NB4 (cell line): ENCODE results near the gene PDZD2.
"Not testable (repeated sequence)": the region's sequence is repeated elsewhere in the genome, so short reads cannot be mapped to it uniquely, and the experiment has no call there.

Source experiments
- DNase-seq: peaks from one replicate; pipeline ENCODE4 v3.0.0; 2010; ENCODE audit warnings: low read depth
- H3K4me3 ChIP-seq: one replicate; pipeline ENCODE4 v1.5.1; 2011; ENCODE audit warnings: mild to moderate bottlenecking, low read depth, low read length, moderate library complexity
- MYC ChIP-seq: IDR thresholded peaks from 2 replicates; pipeline ENCODE4 v1.6.1; 2011; ENCODE audit warnings: low read depth, low read length
- POLR2A ChIP-seq: IDR thresholded peaks from 2 replicates; pipeline ENCODE4 v1.6.1; 2011; ENCODE audit warnings: mild to moderate bottlenecking; ENCODE audit not compliant: insufficient read length; ENCODE audit errors: extremely low read depth
- TF ChIP-seq, protein P1 (sequence below): IDR thresholded peaks from one replicate; pipeline ENCODE4 v1.5.1; 2012; ENCODE audit warnings: low read depth, low read length
- TF ChIP-seq, protein P2 (sequence below): IDR thresholded peaks from 2 replicates; pipeline ENCODE4 v1.6.1; 2011; ENCODE audit warnings: low read depth, low read length

The PDZD2 gene

DNA sequence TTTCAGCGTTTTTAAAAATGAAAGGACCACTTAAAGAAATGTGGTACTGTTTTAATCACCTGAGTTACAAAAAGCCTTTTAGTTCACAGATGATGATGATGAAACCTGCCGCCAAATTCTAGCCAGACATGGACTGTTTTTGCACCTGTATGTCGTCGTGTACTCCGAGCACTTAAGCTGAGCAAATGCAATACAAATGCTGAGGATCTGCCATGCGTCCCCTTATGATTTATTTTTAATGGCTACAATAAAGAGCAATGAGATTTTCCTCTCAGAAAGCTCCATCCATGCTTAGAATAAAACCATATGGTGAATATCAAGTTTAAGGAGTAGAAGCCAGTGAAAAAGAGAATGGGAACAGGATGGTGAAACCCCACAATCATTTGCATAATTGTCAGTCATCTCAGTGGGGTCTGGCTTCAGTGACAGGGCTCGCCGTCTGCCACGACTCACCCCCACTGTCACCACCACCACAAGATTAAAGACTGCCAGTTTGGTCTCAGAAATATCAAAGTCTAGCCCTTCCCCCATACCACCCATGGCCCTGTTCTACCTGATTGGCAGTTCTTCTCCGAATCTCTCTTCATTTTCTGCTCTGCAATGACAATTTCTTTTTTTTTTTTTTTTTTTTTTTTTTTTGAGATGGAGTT lies 375.3 kb downstream of the PDZD2 start:
- no peak overlapping the region for H3K4me3 ChIP-seq
- peak; percentile 22 for DNase-seq
- TF ChIP-seq, protein P1, sequence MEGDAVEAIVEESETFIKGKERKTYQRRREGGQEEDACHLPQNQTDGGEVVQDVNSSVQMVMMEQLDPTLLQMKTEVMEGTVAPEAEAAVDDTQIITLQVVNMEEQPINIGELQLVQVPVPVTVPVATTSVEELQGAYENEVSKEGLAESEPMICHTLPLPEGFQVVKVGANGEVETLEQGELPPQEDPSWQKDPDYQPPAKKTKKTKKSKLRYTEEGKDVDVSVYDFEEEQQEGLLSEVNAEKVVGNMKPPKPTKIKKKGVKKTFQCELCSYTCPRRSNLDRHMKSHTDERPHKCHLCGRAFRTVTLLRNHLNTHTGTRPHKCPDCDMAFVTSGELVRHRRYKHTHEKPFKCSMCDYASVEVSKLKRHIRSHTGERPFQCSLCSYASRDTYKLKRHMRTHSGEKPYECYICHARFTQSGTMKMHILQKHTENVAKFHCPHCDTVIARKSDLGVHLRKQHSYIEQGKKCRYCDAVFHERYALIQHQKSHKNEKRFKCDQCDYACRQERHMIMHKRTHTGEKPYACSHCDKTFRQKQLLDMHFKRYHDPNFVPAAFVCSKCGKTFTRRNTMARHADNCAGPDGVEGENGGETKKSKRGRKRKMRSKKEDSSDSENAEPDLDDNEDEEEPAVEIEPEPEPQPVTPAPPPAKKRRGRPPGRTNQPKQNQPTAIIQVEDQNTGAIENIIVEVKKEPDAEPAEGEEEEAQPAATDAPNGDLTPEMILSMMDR: no peak
- TF ChIP-seq POLR2A (no peak), MYC (no peak)
- TF ChIP-seq, protein P2, sequence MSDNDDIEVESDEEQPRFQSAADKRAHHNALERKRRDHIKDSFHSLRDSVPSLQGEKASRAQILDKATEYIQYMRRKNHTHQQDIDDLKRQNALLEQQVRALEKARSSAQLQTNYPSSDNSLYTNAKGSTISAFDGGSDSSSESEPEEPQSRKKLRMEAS: no peak

DNA sequence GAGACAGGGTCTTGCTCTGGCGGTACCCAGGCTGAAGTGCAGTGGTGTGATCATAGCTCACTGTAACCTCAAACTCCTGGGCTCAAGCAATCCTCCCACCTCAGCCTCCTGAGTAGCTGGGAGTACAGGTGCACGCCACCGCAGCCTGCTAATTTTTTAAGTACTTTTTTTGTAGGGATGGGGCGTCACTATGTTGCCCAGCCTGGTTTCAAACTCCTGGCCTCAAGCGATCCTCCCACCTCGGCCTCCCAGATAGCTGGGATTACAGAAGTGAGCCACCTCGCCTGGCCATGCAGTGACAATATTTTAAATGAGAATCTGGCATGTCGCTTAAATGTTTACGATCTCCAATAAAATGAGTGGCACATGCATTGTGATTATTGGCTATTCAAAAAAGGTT lies 376.3 kb downstream of the PDZD2 start:
- H3K4me3 ChIP-seq, DNase-seq: not testable (repeated sequence)

DNA sequence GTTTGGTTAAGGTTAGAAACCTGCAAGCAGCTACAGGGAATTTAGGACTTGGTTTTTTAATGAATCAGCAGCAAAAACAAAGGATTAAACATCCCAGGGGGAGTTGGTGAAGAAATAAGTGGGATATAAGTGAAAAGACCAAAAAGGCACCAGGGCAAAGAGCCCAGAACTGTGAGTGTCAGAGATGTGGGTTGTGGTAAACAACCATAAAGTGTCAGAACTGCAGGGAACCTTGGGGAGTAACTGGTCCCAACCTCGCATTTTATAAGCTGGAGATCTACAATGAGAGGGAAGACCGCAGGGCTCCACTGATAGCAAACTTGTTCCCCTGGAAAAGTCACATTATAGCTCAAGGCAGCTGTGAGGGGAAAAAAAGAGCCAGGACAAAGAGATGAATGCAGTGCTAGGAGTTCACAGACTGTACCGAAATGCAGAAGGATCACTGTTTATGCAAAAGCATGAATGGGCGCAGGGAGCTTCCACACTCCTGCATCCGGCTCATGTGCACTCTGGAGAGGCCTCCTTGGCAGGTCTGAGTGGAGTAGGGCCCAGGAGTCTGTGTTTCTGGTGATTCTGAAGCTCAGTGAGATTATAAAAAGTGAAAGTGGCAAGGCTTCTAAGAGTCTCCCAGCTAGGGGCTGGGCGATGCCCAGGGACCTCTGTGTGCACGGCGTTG lies 378.9 kb downstream of the PDZD2 start:
- no peak overlapping the region for H3K4me3 ChIP-seq
- TF ChIP-seq, protein P1: no peak
- TF ChIP-seq POLR2A (no peak), MYC (no peak)
- TF ChIP-seq, protein P2: no peak
- no peak for DNase-seq

DNA sequence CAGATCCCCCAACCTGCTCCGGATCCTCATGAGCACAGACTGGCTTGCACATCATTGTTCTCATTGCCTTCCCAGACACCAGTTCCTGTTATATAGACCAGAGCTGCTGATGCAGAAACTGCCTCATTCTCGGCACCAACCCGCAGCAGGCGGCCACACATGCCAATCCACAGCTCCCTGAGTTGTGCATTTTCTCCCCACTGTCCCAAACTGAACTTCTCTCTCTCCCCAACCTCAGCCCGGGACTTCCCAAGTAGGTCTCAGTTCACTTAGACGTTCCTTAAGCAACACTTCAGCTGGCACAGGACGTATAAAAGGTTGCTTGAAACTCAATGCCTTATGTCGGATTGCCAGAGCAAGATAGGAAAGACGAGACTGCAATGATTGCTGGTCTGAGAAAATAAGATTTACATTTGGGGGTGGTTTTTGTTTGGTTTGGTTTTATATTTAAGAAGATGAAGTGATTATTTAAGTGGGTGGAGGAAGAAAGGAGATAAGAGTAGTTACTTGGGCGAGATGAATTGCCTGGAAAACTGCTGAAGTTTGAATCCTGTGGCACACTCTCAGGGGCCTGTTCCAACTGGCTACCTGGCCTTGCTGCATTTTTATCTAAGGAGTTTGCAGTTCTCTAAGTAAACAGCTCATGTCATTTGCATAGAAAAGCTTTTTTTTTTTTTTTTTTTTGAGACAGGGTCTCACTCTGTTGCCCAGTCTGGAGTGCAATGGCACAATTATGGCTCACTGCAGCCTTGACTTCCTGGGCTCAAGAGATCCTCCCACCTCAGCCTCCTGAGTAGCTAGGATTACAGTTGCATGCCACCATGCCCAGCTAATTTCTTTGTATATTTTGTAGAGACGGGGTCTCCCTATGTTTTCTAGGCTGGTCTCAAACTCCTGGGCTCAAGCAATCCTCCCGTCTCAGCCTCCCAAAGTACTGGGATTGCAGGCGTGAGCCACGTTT lies 379.8 kb downstream of the PDZD2 start:
- no peak overlapping the region for H3K4me3 ChIP-seq
- TF ChIP-seq, protein P2: no peak
- TF ChIP-seq MYC: no peak
- no peak for TF ChIP-seq POLR2A
- TF ChIP-seq, protein P1: no peak

DNA sequence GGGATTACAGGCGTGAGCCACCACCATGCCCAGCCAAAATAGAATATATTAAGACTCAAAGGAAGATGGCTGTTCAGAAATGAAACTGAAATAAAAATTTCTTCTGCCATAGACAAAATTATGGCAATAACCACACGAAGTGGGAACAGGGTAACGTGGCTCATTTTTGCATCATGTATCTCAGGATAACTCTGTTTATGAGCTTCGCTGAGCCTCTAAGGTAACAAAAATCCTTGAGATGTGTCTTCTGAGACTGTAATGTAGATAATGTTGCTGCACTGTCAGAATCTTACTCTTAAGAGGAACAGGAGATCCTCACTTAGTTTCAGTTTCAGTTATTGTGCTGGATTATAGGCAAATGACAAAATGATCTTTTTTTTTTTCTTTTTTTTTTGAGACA lies 381.3 kb downstream of the PDZD2 start:
- no peak for DNase-seq
- H3K4me3 ChIP-seq: no peak overlapping the region
- TF ChIP-seq, protein P2: no peak
- TF ChIP-seq MYC (no peak), POLR2A (no peak)
- TF ChIP-seq, protein P1: no peak

More for the DNA sequence above, 379.8 kb downstream of the PDZD2 start:
- DNase-seq: no peak

DNA sequence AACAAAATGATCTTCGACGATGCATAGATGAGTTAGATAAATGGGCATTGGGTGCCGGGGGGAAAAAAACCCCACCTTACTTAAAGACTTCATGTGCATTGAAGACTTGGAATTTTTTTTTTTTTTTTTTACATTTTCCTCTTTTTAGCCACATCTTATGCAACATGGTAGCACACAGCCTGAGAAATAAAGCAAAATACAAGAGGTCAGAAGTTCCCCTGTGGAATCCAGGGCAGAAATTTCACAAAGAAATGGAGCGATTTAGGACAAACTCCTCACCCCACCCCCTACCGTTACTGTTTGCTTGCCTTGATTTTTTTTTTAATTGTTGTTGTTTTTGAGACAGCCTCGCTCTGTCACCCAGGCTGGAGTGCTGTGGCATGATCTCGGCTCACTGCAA lies 382.0 kb downstream of the PDZD2 start:
- no peak for DNase-seq
- TF ChIP-seq, protein P2: no peak
- TF ChIP-seq MYC: no peak
- no peak for TF ChIP-seq POLR2A
- TF ChIP-seq, protein P1: no peak
- no peak overlapping the region for H3K4me3 ChIP-seq
